Anterior cingulate cortex (tissue), 58 donors: ENCODE data around the gene LGALS3.
"Not testable (repeated sequence)": the region's sequence is repeated elsewhere in the genome, so short reads cannot be mapped to it uniquely, and the experiment has no call there.

ENCODE experiments used
- DNase-seq, 58 donors: peaks; one replicate each; lab custom pipeline; 2025; lab: John Stamatoyannopoulos, UW

Gene LGALS3

DNA sequence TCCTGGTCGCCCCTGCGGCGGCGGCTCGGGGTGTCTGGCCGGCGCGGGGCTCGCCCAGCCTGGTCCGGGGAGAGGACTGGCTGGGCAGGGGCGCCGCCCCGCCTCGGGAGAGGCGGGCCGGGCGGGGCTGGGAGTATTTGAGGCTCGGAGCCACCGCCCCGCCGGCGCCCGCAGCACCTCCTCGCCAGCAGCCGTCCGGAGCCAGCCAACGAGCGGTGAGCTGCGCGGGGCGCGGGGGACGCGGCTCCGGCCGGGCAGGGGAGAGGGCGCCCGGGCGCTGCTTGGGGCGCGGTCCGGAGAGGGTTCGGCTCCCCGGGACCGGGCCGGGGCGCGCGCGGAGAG, at the start of gene LGALS3:
TSS of gene LGALS3 (plus strand) at position 167 of the 342 bp plus-strand sequence. CDS start 8,122 bp downstream, outside the sequence.
- DNase-seq: peak in 12 of 58 donors; percentile 6 to 37 (median 14)

DNA sequence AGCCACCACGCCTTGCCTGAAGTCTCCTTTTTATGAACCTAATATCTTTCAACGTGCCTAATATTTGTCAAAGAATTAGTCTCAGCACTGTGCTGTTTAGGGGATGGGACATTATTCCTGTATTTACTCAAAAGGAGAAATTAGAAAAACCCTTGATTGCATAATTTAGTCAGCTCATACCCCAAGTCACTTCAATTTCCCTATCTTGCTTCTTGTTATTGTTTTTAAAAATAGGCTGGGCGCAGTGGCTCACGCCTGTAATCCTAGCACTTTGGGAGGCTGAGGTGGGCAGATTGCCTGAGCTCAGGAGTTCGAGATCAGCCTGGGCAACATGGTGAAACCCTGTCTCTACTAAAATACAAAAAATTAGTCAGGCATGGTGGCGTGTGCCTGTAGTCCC, 49.1 kb upstream of the LGALS3 start:
- not testable (repeated sequence) for DNase-seq

DNA sequence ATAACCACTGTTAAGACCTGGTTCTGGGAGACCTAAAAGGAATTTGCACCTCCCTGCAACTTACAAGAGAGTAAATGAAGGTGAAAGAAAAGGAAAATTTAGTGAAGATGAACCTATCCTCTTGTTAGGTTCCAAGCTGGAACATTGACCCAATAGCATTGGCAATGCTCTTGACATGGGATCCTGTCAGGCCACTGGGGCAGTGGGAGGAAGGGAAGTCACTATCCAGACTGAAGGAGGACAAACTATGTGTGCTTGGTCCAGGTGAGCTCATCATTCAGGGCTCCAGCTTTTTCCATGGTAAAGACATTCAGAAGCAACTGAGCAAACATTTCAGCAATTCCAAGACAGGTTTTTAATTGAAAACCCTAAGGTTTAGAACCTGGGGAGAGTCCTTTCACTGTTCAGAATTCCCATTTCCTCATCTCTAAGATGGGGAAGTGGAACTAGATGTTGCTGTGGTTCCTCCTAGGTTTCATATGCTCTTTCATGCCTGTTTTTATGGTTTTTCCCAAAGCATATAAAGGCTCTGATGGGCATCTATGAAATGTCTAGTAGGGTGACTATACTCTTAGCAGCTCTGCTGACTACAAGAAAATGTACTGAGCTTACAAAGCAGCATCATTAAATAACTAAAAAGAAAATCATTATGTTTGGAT, 44.5 kb upstream of the LGALS3 start:
- DNase-seq: no peak

DNA sequence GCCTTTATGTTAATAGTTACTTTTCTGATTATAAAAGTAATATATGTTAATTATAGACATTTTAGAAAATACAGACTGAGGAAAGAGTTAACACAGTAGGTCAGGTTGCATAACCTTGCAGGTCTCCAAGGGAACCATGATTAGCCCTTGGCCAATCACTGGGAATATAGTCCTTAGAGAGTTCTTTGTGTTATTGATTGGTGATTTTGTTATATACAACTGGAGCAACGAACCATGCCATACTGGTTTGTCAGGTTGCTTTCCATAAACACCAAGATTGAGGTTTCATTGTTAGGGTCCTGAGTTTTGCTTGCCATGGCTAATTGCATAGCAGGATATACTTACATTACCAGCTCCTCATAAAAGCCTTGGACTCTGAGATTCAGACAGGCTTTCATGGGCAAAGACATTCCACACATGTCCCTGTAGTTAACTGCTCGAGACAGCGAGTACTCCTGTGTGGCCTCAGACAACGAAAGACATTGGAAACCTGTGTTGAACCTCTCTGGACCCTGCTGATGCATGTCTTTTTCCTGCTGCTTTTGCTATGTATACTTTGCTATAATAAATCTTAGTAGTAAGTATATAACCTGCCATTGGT, 43.9 kb upstream of the LGALS3 start:
- no peak for DNase-seq

DNA sequence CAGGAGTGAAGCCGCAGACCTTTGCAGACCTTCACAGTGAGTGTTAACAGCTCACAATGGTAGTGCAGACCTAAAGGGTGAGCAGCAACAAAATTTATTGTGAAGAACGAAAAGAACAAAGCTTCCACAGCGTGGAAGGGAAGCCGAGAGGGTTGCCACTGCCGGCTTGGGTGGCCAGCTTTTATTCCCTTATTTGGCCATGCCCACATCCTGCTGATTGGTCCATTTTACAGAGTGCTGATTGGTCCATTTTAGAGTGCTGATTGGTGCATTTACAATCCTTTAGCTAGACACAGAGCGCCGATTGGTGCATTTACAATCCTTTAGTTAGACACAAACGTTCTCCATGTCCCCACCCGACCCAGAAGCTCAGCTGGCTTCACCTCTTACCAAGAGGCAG, 42.1 kb upstream of the LGALS3 start:
- no peak for DNase-seq

DNA sequence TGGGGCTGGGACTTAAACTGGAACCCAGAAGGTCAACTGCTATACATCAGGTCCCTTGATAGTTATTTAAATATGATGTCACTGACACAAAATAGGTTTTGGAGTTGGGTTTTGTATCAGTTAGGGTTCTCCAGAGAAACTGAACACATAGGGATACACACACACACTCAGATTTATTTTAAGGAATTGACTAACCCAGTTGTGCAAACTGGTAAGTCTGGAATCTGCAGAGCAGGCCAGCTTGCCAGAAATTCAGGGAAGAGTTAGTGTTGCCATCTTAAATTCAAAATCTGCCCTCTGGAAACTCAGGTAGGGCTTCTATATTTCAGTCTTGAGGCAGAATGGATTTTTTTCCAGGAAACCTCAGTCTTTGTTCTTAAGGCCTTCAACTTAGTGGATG, 40.7 kb upstream of the LGALS3 start:
- no peak for DNase-seq

DNA sequence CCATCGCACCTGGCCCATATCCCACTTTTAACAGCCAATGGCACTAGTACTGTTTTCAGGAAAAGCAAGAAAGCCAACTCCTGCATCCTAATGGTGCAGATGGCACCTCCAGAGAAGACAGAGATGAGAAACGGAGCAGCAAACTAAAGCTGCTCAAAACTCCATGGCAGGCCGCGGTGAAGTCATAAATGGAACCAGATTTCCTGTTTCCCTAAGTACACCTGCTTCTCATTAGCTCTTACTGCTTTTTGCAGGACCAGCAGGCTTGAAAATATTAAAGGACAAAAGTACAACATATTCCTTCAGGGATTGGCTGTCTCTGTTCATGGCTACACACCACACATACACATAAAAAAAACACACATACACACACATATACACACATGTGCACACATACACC, 36.7 kb upstream of the LGALS3 start:
- no peak for DNase-seq

DNA sequence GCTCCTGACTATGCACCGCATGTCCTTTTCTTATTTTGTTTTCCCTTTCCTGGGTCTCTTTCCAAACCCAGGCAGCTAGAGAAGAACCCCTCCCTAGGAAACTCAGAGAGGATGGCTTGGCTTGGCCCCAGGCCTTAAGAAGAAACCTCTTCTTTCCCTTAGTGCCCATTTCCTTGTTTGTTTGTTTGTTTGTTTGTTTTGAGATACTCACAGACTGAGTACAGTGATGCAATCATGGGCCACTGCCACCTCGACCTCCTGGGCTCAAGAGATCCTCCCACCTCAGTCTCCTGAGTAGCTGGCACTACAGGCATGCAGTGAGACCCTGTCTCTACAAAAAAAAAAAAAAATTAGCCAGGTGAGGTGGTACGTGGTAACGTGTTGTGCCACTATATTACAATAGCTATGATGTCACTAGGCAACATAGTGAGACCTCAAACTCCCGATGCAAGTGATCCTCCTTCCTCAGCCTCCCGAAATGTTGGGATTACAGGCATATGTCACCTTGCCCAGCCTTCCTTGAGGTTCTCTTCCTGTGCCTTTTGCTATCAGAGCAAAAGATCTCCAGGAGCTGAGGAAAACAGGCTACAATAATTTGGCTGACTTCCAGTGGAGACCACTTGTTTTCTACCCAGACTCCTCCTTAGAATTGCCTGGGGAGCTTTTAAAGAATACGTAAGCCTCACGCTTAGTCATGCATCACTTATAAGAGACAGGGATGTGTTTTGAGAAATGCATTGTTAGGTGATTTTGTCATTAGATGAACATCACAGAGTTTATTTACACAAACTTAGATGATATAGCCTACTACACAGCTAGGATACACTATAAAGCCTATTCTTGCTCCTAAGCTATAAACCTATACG, 34.5 kb upstream of the LGALS3 start:
- no peak for DNase-seq

DNA sequence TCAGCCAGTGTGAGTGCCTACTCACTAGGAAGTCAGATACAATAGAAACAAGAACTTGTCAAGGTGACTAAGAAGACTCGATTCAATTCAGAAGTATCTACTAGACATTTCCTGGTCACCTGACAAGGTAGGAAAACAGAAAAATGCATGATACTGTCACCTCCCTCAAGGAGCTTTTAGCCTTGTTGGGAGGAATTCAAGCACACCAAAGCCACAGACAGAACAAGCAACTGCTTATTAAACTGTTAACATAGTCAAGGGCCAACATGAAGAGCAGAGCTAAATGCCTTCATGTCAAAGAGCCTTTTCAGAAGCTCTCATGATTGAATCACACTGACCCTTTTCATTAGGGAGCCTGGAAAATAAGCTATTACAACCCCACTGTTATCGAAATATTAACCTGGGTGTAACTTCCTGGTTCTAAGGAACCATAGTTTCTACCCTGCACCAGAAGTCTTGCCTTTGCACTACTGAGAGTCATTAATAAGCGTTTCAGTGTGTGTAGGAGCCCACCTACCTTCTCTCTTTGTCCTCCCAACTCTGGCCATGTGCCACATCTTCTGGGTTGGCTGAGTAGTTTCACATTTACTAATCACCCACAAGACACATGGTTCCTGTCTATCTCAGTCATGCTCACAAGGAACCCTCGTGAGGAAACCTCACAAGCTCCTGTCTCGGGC, 31.0 kb upstream of the LGALS3 start:
- DNase-seq: peak in 7 of 58 donors; percentile 5 to 35 (median 9)

DNA sequence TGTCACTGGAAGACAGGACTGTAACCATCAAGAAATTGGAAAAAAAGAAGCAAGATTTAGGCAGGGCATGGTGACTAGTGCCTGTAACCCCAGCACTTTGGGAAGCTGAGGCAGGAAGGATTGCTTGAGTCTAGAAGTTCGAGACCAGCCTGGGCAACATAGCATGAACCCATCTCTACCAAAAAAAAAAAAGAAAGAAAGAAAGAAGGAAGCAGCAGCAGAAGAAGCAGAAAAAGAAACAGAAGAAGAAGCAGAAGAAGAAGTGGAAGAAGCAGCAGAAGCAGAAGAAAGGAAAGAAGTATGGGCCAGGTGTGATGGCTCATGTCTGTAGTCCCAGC, 30.5 kb upstream of the LGALS3 start:
- DNase-seq: no peak

DNA sequence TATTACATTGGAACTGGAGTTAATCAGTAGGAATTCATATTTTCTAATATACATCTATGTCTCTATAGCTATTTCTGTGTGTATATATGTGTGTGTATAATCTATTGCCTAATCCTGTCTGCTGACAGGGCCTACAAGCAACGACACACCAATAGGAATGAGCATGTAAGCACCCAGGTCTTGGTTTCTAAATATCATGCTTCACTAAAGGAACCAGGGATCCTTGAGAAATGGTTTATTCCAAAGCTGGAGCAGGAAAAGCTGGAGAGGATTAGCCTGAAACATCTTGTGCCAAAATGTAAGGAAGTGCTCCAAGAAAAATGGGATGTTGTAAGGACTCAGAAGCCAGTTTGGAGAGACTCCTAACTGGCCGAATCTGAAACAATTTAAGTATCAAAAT, 29.3 kb upstream of the LGALS3 start:
- DNase-seq: no peak

DNA sequence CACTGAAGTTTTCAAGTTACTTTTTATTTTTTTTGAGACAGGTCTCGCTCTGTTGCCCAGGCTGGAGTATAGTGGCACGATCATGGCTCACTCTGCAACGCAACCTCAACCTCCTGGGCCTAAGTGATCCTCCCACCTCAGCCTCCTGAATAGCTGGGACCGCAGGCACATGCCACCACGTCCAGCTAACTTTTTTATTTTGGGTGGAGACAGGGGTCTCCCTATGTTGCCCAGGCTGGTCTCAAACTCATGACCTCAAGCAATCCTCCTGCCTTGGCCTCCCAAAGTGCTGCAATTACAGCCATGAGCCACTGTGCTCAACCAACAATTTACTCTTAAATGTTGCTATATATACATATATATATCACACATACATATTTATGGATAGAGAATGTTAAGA, 27.4 kb upstream of the LGALS3 start:
- DNase-seq: no peak

DNA sequence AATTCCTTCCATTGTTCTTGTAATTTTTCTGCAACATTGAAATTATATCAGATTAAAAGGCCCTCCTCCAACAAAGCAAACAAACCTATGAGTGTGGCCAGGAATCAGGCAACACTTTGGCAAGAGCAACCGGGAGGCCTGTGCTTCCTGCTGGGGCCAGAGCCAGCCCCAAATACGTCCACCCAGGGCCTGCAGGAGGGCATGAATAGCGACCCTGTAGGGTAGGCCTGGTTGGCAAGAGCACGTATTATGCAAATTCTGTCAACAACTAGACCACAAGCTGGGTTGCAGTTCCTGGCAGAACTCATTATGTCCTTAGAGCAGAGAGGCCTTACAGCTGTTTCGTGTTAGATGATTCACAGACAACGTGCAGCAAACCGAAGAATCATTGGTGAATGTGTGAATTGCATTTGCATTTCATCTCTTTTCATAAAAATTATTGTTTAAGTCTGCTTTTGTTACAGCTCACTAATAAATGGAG, 26.9 kb upstream of the LGALS3 start:
- peak in 53 of 58 donors; percentile 10 to 91 (median 61) for DNase-seq

DNA sequence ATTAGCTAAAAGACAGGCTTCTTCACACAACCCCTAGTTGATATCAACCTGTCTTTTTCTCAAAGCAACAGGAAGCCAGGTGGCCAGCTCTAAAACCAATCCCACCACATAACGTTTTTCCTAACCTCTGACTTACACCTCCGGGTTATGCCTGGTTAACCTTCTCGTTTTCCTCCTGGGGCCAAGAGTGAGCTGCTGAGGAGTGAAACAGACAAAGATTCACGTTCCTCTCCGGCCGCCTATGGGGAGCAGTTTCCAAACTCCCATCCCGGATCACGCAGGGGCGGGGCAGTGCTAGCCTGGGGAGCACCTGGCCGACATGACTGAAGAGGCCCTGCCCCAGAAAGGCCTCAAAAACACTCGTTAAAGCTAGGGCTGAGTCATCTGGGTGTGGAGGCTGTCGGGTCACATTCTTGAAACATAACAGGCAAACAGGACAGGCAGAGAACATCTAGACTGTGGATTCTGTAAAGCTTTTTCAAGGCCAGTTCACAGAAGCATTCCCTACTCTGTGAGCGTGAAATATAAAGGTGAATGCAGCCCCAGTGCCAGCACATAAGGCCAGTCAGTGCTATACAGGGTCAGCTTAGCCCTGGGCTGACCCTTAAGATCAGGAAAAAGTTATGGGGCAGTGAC, 25.9 kb upstream of the LGALS3 start:
- peak in 1 of 58 donors; percentile 13 for DNase-seq

DNA sequence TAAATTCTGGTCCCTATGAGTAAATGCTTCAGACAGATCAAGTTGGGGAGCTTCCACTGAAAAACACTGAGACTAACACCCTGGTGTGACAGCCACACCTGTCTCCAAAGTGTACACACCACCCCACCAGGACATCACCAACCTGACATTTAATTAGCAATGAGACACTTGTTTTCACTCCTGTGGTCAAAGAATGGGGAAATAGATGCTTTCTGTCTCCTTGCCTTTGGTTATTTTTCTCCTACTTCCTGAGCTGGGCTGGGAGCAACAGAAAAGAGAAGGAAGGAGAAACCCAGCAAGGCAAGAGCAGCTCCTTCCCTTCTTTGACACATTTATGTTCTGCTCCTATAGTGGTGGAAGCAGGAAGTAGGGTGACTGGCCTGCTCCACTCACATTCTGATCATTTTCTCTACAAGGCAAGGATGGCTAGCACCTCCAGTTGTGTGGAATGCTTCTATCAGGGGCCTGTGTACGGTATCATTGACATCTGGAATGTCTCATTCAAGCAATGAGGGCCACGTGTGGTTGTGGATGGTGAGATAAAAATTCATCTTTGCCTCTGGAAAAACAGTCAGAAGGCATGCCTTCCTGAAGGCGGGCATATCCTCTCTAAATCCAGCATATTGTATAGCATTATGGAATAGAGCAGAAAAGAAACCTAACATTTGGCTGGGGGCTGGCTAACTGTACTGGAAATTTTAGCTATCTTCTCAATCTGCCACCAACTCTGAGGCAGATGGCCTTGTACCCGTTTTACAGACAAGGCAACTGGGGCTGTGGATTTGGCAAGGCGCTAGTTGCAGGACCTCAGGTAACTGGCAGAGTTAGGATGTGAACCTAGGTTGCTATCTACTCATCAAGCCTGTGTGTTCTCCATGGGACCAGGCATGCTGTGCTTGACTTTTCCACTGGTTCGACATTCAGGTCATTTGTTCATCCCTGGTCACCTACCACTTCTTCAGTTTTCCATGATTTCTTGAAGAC, 24.8 kb upstream of the LGALS3 start:
- peak in 1 of 58 donors; percentile 17 for DNase-seq

DNA sequence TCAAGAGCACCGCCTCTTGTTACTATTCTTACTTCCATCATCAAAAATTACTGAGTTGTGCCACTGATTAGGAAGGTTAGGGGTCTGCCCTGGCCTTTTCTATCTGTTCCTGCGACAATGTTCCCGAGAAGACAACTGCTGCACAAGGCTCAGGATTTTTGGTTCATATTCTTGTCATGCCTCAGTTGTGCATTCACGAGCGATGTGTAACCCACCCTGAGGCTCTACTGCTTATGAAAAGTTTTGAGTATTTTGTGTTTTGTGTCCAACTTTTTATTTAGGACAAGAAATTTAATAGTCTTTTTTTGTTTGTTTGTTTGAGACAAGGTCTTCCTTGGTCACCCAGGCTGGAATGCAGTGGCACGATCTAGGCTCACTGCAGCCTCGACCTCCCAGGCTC, 23.1 kb upstream of the LGALS3 start:
- no peak for DNase-seq

DNA sequence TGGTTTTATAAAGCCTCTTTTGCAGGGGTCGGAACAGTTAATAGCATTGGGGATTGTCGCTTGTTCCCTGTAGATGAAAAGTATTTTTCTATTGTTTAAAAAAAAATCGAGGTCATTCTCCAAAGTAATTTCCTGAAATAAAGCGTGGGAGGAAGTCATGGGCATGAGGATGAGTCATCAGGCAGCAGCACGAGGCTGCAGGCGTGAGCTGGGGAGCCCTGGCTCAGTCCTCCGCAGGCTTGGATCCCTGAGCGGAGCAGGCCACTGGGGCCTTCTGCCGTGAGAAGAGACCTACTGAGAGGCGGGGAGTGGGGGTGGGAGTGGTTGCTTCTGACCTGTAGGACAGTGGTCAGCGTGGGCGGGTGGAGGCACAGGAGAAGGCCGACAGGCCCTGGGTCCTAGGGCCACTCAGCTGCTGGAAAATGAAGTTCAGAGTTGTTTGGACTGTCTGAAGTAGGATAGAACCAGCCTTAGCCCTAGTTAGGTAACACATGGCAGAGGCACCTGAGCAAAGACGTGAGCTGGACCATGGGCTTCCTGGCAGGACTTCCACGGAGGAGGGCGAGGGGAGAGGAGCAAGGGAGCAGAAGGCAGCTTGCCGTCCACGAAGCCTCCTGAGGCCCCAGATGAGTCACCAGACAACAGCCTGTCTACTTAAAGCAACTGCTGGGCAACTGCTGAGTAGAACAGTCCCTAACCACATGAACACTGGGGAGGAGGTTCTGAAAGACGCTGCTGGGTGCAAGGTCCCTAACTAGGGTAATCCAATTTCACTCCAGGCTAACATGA, 21.1 kb upstream of the LGALS3 start:
- peak in 15 of 58 donors; percentile 4 to 42 (median 22) for DNase-seq

DNA sequence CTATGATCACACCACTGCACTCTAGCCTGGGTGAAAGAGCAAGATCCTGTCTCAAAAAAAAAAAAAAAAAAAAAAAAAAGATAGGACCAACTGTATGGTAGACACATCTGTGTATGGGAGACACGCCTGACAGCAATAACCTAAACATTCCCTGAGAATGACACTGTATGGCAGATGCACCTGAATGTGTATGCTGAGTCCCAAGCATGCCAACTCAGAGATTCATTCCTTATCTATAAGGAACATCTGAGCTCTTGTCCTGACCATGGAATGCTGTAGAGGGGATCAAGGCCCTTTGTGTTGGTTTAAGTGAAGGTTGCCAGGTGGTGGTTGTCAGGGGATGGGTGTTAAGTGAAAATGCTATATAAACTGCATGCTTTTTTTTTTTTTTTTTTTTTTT, 19.2 kb upstream of the LGALS3 start:
- no peak for DNase-seq
